Measurements from ENCODE around the gene THSD4. TPM values are rescaled to one million over a fixed set of nuclear protein-coding genes. Genes with fewer than 3 reads are reported as not detected.

The THSD4 gene
- total RNA-seq, 2 experiments from 2014 or later = not detected

DNA sequence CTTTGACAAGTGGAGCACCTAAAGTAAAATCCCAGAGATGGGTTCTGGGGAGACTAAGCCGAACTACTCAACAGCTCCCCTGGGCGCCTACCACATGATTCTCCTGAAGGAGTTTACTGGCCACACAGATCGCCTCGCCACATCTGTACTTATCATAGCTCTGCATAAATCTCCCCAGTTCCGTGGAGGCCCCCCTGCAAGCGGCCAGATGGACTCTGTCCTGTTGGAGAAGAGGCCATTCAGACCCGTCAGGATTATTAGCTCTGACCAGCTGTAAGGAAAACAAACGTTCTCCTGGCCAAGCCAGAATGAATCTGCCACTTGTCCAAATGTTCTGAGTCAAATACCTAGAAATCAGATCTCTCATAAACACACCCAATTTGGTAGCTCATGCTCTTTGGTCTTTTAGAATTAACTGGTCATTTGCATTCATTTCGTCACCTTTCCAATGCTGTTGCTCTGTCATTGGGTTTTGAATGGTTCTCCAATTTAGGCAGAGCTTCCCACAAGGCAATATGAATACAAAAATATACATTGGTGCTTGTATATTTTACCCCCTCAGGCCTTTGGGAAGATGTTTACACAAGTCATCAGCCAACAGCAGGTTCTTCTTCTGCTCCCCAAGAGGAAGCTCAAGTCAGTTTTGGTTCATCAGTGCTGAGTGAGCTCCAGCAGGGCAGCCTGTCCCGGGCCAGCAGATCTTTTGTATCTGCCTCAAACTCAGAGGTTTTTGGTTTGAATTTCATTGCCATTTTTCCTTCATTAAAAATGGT, 124.5 kb downstream of the THSD4 start:
- TF ChIP-seq, protein P1, sequence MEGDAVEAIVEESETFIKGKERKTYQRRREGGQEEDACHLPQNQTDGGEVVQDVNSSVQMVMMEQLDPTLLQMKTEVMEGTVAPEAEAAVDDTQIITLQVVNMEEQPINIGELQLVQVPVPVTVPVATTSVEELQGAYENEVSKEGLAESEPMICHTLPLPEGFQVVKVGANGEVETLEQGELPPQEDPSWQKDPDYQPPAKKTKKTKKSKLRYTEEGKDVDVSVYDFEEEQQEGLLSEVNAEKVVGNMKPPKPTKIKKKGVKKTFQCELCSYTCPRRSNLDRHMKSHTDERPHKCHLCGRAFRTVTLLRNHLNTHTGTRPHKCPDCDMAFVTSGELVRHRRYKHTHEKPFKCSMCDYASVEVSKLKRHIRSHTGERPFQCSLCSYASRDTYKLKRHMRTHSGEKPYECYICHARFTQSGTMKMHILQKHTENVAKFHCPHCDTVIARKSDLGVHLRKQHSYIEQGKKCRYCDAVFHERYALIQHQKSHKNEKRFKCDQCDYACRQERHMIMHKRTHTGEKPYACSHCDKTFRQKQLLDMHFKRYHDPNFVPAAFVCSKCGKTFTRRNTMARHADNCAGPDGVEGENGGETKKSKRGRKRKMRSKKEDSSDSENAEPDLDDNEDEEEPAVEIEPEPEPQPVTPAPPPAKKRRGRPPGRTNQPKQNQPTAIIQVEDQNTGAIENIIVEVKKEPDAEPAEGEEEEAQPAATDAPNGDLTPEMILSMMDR (IDR thresholded peaks at IDR 0.05) = no peak
- POLR2A ChIA-PET = interaction anchor here (1.1 kb wide), 1 partner anchor 90 kb away, joined by 3 read pairs; no protein-coding TSS in a partner anchor
- CTCF ChIA-PET = no interaction called here
- DNase-seq (no peak), ATAC-seq (no peak)
- Mint-ChIP-seq H3K27ac (no peak overlapping the region), H3K4me3 (no peak overlapping the region), H3K4me1 (ENCODE audit: low read depth) (no peaks in the 10 kb centered on the region), H3K27me3 (peaks cover 7% of the 10 kb centered on the region), H3K9me3 (no peaks in the 10 kb centered on the region), H3K36me3 (ENCODE audit: low read depth) (no peaks in the 10 kb centered on the region)
- intact Hi-C loops (cut with micrococcal nuclease) = no loop called here

DNA sequence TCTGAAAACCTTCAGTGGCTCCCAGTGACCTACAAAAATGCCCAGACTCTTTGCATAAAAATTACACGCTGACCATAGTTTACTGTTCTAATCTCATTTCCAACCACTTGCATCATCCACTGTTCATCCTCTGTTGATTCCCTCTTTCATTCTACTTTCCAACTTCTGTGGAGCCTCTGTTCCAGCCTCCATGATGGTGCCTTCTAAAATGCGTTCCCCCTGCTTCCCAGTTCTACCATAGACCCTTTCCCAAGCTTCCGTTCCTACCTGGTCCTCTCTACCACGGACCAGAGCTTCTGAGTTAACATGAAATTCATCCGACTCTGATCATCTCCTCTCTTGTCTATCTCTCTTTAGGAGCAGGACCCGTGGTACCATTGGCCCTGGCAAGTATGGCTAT, 127.0 kb downstream of the THSD4 start:
- no peaks in the 10 kb centered on the region for H3K27me3 Mint-ChIP-seq

DNA sequence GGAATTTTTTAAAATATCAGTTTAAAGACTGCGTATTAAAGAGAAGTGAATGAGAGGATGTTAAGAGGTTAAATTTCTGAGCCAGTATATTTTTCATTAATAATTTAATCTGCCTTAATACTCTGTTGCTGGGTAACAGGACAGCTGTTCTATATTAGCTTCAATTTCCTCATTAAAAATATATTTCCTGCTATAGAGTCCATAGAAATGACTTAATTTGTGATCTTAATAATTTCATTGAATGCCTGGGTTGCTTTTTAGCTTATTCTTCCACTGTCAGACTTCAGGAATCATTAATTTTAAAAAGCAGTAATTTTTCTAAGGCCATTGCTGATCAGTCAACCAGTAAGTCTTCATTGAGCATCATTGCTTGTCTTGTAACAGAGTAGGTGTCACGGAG, 129.0 kb downstream of the THSD4 start:
- no peak for ATAC-seq
- CTCF ChIA-PET = no interaction called here

More for the DNA sequence above, 127.0 kb downstream of the THSD4 start:
- TF ChIP-seq, protein P1 (IDR thresholded peaks at IDR 0.05) = no peak
- H3K27ac Mint-ChIP-seq = no peak overlapping the region
- POLR2A ChIA-PET = interaction anchor here (0.6 kb wide), 1 partner anchor 9 kb away, joined by 3 read pairs; no protein-coding TSS in a partner anchor
- H3K9me3 Mint-ChIP-seq = no peaks in the 10 kb centered on the region
- CTCF ChIA-PET = no interaction called here
- no peak overlapping the region for H3K4me3 Mint-ChIP-seq
- ATAC-seq (no peak), DNase-seq (no peak)
- H3K36me3 Mint-ChIP-seq (ENCODE audit: low read depth) = no peaks in the 10 kb centered on the region
- H3K4me1 Mint-ChIP-seq (ENCODE audit: low read depth) = no peaks in the 10 kb centered on the region
- intact Hi-C loops (cut with micrococcal nuclease) = no loop called here

DNA sequence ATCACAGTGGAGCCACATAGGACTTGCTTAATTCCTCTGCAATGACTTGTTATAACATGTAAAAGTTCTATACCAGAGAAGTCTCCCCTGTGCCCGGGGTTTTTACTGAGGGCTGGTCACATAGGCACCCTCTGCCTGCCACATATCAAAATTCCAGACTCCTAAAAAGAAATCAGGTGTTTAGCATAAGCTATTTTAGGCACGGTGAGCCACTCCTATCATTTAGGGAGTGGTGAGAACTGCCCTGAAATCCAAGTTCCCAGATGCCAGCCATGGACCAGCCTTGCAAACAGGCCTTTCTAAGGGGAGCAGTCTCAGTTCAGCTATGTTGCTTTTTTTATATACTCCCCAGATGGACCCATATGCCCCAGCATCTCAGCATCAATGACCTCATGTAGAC, 130.3 kb downstream of the THSD4 start:
- TF ChIP-seq, protein P1 (IDR thresholded peaks at IDR 0.05) = no peak
- Mint-ChIP-seq H3K27ac (no peak overlapping the region), H3K27me3 (no peaks in the 10 kb centered on the region), H3K36me3 (ENCODE audit: low read depth) (no peaks in the 10 kb centered on the region), H3K4me3 (no peak overlapping the region), H3K4me1 (ENCODE audit: low read depth) (no peaks in the 10 kb centered on the region), H3K9me3 (no peaks in the 10 kb centered on the region)
- no peak for DNase-seq
- intact Hi-C loops (cut with micrococcal nuclease) = no loop called here
- ChIA-PET POLR2A (no interaction called here), CTCF (no interaction called here)
- no peak for ATAC-seq

More for the DNA sequence above, 129.0 kb downstream of the THSD4 start:
- H3K27me3 Mint-ChIP-seq = no peaks in the 10 kb centered on the region
- H3K4me3 Mint-ChIP-seq = no peak overlapping the region
- POLR2A ChIA-PET = no interaction called here
- DNase-seq = no peak
- intact Hi-C loops (cut with micrococcal nuclease) = no loop called here
- H3K36me3 Mint-ChIP-seq (ENCODE audit: low read depth) = no peaks in the 10 kb centered on the region
- TF ChIP-seq, protein P1 (IDR thresholded peaks at IDR 0.05) = no peak
- no peaks in the 10 kb centered on the region for H3K4me1 Mint-ChIP-seq (ENCODE audit: low read depth)
- H3K27ac Mint-ChIP-seq = no peak overlapping the region
- no peaks in the 10 kb centered on the region for H3K9me3 Mint-ChIP-seq

DNA sequence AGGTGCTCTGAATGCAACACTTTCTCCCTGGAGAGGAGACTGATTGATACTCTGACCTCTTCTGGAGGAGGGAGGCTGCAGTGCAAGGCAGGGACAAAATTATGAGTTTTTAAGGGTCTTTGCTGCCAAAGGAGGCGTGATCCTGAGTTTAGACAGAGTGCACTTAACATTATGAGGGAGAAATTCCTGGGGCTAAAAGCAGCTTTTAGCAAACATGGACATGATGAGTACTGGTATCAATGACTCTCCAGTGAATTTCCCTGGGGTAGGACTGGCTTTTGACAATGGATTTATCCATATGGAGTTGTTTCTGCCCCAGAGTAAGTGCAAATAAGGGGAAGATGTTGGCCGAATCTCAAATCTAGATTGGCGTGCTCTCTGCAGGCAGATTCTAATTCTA, 133.1 kb downstream of the THSD4 start:
- POLR2A ChIA-PET = no interaction called here
- H3K27ac Mint-ChIP-seq = no peak overlapping the region
- intact Hi-C loops (cut with micrococcal nuclease) = no loop called here
- H3K36me3 Mint-ChIP-seq (ENCODE audit: low read depth) = no peaks in the 10 kb centered on the region
- TF ChIP-seq, protein P1 (IDR thresholded peaks at IDR 0.05) = no peak
- no peak for DNase-seq
- no peak for ATAC-seq
- CTCF ChIA-PET = no interaction called here
- no peaks in the 10 kb centered on the region for H3K27me3 Mint-ChIP-seq
- H3K4me1 Mint-ChIP-seq (ENCODE audit: low read depth) = no peaks in the 10 kb centered on the region
- no peaks in the 10 kb centered on the region for H3K9me3 Mint-ChIP-seq
- no peak overlapping the region for H3K4me3 Mint-ChIP-seq

Measured in activated CD8-positive, alpha-beta T cell treated with anti-CD3 and anti-CD28 coated beads for 36 hours (primary cell).